Measurements from ENCODE around the gene PCSK1N.
"Not testable (repeated sequence)": the region's sequence is repeated elsewhere in the genome, so short reads cannot be mapped to it uniquely, and the experiment has no call there.

PCSK1N gene

GRCh38 chrX:48829016-48829735, 6.2 kb downstream of the PCSK1N start:
- Histone ChIP-seq H3K9ac (ENCODE audit: insufficient read length, low read depth) (no peak overlapping the region), H3K4me3 (ENCODE audit: insufficient read length, low read depth) (no peak overlapping the region), H3K36me3 (ENCODE audit: insufficient read depth, insufficient read length, low read length) (peaks cover 14% of the 10 kb centered on the region), H3K4me1 (ENCODE audit: insufficient read depth, insufficient read length) (peaks cover 6% of the 10 kb centered on the region), H3K9me3 (ENCODE audit: insufficient read depth, low read length) (no peaks in the 10 kb centered on the region; the same call in 1 of the 2 replicates), H3K27me3 (ENCODE audit: insufficient read depth, insufficient read length) (peaks cover 52% of the 10 kb centered on the region)
- DNase-seq (ENCODE audit: low read depth, low spot score), result no peak
- no peak for TF ChIP-seq ZNF274 (IDR thresholded peaks at IDR 0.05; ENCODE audit: low read depth, low read length)
- no peak for TF ChIP-seq YY1 (IDR thresholded peaks at IDR 0.05; ENCODE audit: insufficient read depth, insufficient read length)
- TF ChIP-seq SUZ12 (IDR thresholded peaks at IDR 0.05; ENCODE audit: extremely low read depth, insufficient read depth, insufficient read length), result no peak

GRCh38 chrX:48827654-48827968, 7.8 kb downstream of the PCSK1N start:
- TF ChIP-seq SUZ12 (IDR thresholded peaks at IDR 0.05; ENCODE audit: extremely low read depth, insufficient read depth, insufficient read length) (no peak), YY1 (IDR thresholded peaks at IDR 0.05; ENCODE audit: insufficient read depth, insufficient read length) (no peak), ZNF274 (IDR thresholded peaks at IDR 0.05; ENCODE audit: low read depth, low read length) (no peak)
- Histone ChIP-seq H3K27me3 (ENCODE audit: insufficient read depth, insufficient read length) (peaks cover 36% of the 10 kb centered on the region), H3K9ac (ENCODE audit: insufficient read length, low read depth) (no peak overlapping the region), H3K9me3 (ENCODE audit: insufficient read depth, low read length) (no peaks in the 10 kb centered on the region; the same call in 1 of the 2 replicates), H3K4me3 (ENCODE audit: insufficient read length, low read depth) (no peak overlapping the region), H3K36me3 (ENCODE audit: insufficient read depth, insufficient read length, low read length) (peaks cover 29% of the 10 kb centered on the region), H3K4me1 (ENCODE audit: insufficient read depth, insufficient read length) (peaks cover 5% of the 10 kb centered on the region)
- no peak for DNase-seq (ENCODE audit: low read depth, low spot score)

GRCh38 chrX:48826876-48827653, 8.3 kb downstream of the PCSK1N start:
- TF ChIP-seq ZNF274 (IDR thresholded peaks at IDR 0.05; ENCODE audit: low read depth, low read length) (no peak), SUZ12 (IDR thresholded peaks at IDR 0.05; ENCODE audit: extremely low read depth, insufficient read depth, insufficient read length) (no peak), YY1 (IDR thresholded peaks at IDR 0.05; ENCODE audit: insufficient read depth, insufficient read length) (no peak)
- H3K36me3 ChIP-seq (ENCODE audit: insufficient read depth, insufficient read length, low read length), result peaks cover 35% of the 10 kb centered on the region
- no peaks in the 10 kb centered on the region; the same call in 1 of the 2 replicates for H3K9me3 ChIP-seq (ENCODE audit: insufficient read depth, low read length)
- H3K9ac ChIP-seq (ENCODE audit: insufficient read length, low read depth), result no peak overlapping the region
- no peak for DNase-seq (ENCODE audit: low read depth, low spot score)
- H3K27me3 ChIP-seq (ENCODE audit: insufficient read depth, insufficient read length), result peaks cover 31% of the 10 kb centered on the region
- peaks cover 5% of the 10 kb centered on the region for H3K4me1 ChIP-seq (ENCODE audit: insufficient read depth, insufficient read length)
- H3K4me3 ChIP-seq (ENCODE audit: insufficient read length, low read depth), result no peak overlapping the region

- H3K27me3 ChIP-seq (ENCODE audit: insufficient read depth, insufficient read length), result peaks cover 23% of the 10 kb centered on the region
- no peak for DNase-seq (ENCODE audit: low read depth, low spot score)
- peaks cover 39% of the 10 kb centered on the region for H3K36me3 ChIP-seq (ENCODE audit: insufficient read depth, insufficient read length, low read length)
- H3K9me3 ChIP-seq (ENCODE audit: insufficient read depth, low read length), result no peaks in the 10 kb centered on the region; the same call in 1 of the 2 replicates
- no peak for TF ChIP-seq SUZ12 (IDR thresholded peaks at IDR 0.05; ENCODE audit: extremely low read depth, insufficient read depth, insufficient read length)
- TF ChIP-seq YY1 (IDR thresholded peaks at IDR 0.05; ENCODE audit: insufficient read depth, insufficient read length), result no peak
- no peak for TF ChIP-seq ZNF274 (IDR thresholded peaks at IDR 0.05; ENCODE audit: low read depth, low read length)
- peaks cover 3% of the 10 kb centered on the region for H3K4me1 ChIP-seq (ENCODE audit: insufficient read depth, insufficient read length)
- no peak within 1 kb of the TSS for H3K4me3 ChIP-seq (ENCODE audit: insufficient read length, low read depth)
- no peak within 1 kb of the TSS for H3K9ac ChIP-seq (ENCODE audit: insufficient read length, low read depth)
Observed at GRCh38 chrX:48826135-48826875, 9.1 kb downstream of the PCSK1N start, which contains the start of gene ERAS. Gene ERAS, plus strand, starts transcription at chrX:48826513. Its CDS starts 2,611 bp downstream, at chrX:48829124.

GRCh38 chrX:48824066-48824465, 11.3 kb downstream of the PCSK1N start:
- Histone ChIP-seq H3K4me3 (ENCODE audit: insufficient read length, low read depth) (no peak overlapping the region), H3K9me3 (ENCODE audit: insufficient read depth, low read length) (no peaks in the 10 kb centered on the region; the same call in 1 of the 2 replicates), H3K9ac (ENCODE audit: insufficient read length, low read depth) (no peak overlapping the region), H3K36me3 (ENCODE audit: insufficient read depth, insufficient read length, low read length) (peaks cover 48% of the 10 kb centered on the region), H3K27me3 (ENCODE audit: insufficient read depth, insufficient read length) (peaks cover under 1% of the 10 kb centered on the region), H3K4me1 (ENCODE audit: insufficient read depth, insufficient read length) (peaks cover 2% of the 10 kb centered on the region)
- TF ChIP-seq SUZ12 (IDR thresholded peaks at IDR 0.05; ENCODE audit: extremely low read depth, insufficient read depth, insufficient read length) (no peak), ZNF274 (IDR thresholded peaks at IDR 0.05; ENCODE audit: low read depth, low read length) (no peak), YY1 (IDR thresholded peaks at IDR 0.05; ENCODE audit: insufficient read depth, insufficient read length) (no peak)
- no peak for DNase-seq (ENCODE audit: low read depth, low spot score)

GRCh38 chrX:48823053-48823452, 12.4 kb downstream of the PCSK1N start:
- no peaks in the 10 kb centered on the region for H3K27me3 ChIP-seq (ENCODE audit: insufficient read depth, insufficient read length)
- DNase-seq (ENCODE audit: low read depth, low spot score), result no peak
- no peak overlapping the region for H3K4me3 ChIP-seq (ENCODE audit: insufficient read length, low read depth)
- no peaks in the 10 kb centered on the region; the same call in 1 of the 2 replicates for H3K9me3 ChIP-seq (ENCODE audit: insufficient read depth, low read length)
- no peak for TF ChIP-seq ZNF274 (IDR thresholded peaks at IDR 0.05; ENCODE audit: low read depth, low read length)
- no peak for TF ChIP-seq SUZ12 (IDR thresholded peaks at IDR 0.05; ENCODE audit: extremely low read depth, insufficient read depth, insufficient read length)
- no peak for TF ChIP-seq YY1 (IDR thresholded peaks at IDR 0.05; ENCODE audit: insufficient read depth, insufficient read length)
- peaks cover 2% of the 10 kb centered on the region for H3K4me1 ChIP-seq (ENCODE audit: insufficient read depth, insufficient read length)
- peaks cover 58% of the 10 kb centered on the region for H3K36me3 ChIP-seq (ENCODE audit: insufficient read depth, insufficient read length, low read length)
- no peak overlapping the region for H3K9ac ChIP-seq (ENCODE audit: insufficient read length, low read depth)

GRCh38 chrX:48819394-48819793, 16.0 kb downstream of the PCSK1N start:
- H3K27me3 ChIP-seq (ENCODE audit: insufficient read depth, insufficient read length); H3K9me3 ChIP-seq (ENCODE audit: insufficient read depth, low read length); H3K4me1 ChIP-seq (ENCODE audit: insufficient read depth, insufficient read length); H3K9ac ChIP-seq (ENCODE audit: insufficient read length, low read depth); DNase-seq (ENCODE audit: low read depth, low spot score); H3K4me3 ChIP-seq (ENCODE audit: insufficient read length, low read depth): not testable (repeated sequence)
- H3K36me3 ChIP-seq (ENCODE audit: insufficient read depth, insufficient read length, low read length), result peaks cover 74% of the 10 kb centered on the region

Measured in NT2/D1 (cell line).